ENCODE measurements around the gene CARS2.
"Not testable (repeated sequence)": the region's sequence is repeated elsewhere in the genome, so short reads cannot be mapped to it uniquely, and the experiment has no call there.

Gene CARS2

GRCh38 chr13:110636701-110637201, 69.2 kb downstream of the CARS2 start:
- TF ChIP-seq, protein P1, sequence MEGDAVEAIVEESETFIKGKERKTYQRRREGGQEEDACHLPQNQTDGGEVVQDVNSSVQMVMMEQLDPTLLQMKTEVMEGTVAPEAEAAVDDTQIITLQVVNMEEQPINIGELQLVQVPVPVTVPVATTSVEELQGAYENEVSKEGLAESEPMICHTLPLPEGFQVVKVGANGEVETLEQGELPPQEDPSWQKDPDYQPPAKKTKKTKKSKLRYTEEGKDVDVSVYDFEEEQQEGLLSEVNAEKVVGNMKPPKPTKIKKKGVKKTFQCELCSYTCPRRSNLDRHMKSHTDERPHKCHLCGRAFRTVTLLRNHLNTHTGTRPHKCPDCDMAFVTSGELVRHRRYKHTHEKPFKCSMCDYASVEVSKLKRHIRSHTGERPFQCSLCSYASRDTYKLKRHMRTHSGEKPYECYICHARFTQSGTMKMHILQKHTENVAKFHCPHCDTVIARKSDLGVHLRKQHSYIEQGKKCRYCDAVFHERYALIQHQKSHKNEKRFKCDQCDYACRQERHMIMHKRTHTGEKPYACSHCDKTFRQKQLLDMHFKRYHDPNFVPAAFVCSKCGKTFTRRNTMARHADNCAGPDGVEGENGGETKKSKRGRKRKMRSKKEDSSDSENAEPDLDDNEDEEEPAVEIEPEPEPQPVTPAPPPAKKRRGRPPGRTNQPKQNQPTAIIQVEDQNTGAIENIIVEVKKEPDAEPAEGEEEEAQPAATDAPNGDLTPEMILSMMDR (IDR thresholded peaks at IDR 0.05; ENCODE audit: low read depth, low read length, missing control alignments): no peak
- no peak overlapping the region for H3K4me3 ChIP-seq (ENCODE audit: low read depth, low read length)
- in situ Hi-C loops (cut with HindIII; ENCODE audit: low sequenced_read_pairs): no loop called here
- no peak for DNase-seq (ENCODE audit: low read depth)

DNA sequence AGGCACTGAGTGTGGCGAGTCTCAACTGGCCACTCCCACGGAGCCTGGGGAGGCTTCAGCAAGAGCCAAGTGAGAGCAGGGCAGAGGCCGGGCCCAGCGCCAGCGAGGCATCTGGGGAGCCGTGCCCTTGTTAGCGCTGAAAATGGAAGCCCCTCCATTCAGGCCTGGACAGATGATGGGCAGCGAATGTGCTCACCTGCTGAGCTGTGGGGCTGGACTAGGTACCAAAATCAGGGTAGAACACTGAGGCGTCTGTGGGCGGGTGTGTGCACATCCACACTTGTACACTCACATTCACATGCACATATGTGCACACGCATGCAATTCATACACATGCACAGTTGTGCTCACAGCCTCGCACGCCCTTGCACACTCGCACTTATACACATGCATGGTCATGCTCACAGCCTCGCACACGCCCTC, 69.9 kb downstream of the CARS2 start:
- H3K4me3 ChIP-seq (ENCODE audit: low read depth, low read length): no peak overlapping the region
- TF ChIP-seq, protein P1 (IDR thresholded peaks at IDR 0.05; ENCODE audit: low read depth, low read length, missing control alignments): no peak
- no peak for DNase-seq (ENCODE audit: low read depth)
- in situ Hi-C loops (cut with HindIII; ENCODE audit: low sequenced_read_pairs): no loop called here

DNA sequence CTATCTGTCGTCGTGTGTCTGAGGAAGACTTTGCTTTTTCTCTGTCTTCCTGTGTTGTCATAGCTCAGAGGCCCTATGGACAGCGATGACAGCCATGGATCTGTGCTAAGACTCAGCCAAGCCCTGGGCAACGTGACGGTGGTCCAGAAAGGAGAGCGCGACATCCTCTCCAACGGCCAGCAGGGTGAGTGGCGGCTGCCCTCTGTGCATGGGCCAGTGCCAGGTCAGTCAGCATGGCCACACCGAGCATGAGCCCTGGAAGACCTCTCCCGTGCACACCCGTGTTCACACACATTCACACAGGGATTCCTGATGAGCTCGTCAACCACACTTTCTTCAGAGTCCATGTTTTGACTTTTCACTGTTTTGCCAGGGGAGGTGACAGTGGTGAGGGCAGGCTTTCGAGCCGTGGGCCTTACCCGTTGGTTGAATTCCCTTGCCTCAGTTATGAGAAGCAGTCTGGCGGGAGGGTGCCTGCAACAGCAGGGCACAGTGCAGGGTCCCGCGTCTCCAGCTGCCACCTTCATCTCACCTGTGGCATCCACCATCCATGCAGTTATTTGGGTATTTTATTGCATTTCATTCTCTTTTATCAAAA, 70.4 kb downstream of the CARS2 start:
- TF ChIP-seq, protein P1 (IDR thresholded peaks at IDR 0.05; ENCODE audit: low read depth, low read length, missing control alignments): no peak
- in situ Hi-C loops (cut with HindIII; ENCODE audit: low sequenced_read_pairs): no loop called here
- no peak for DNase-seq (ENCODE audit: low read depth)
- no peak overlapping the region for H3K4me3 ChIP-seq (ENCODE audit: low read depth, low read length)

- in situ Hi-C loops (cut with HindIII; ENCODE audit: low sequenced_read_pairs): no loop called here
- TF ChIP-seq, protein P1 (IDR thresholded peaks at IDR 0.05; ENCODE audit: low read depth, low read length, missing control alignments): no peak
- no peak overlapping the region for H3K4me3 ChIP-seq (ENCODE audit: low read depth, low read length)
- peak; percentile 54 for DNase-seq (ENCODE audit: low read depth)
These were observed 71.4 kb downstream of the CARS2 start for GRCh38 chr13:110634558-110634957.

- DNase-seq (ENCODE audit: low read depth): no peak
- TF ChIP-seq, protein P1 (IDR thresholded peaks at IDR 0.05; ENCODE audit: low read depth, low read length, missing control alignments): no peak
- in situ Hi-C loops (cut with HindIII; ENCODE audit: low sequenced_read_pairs): no loop called here
- no peak overlapping the region for H3K4me3 ChIP-seq (ENCODE audit: low read depth, low read length)
These were observed 72.1 kb downstream of the CARS2 start for GRCh38 chr13:110633776-110634175.

GRCh38 chr13:110632255-110632654, 73.7 kb downstream of the CARS2 start:
- in situ Hi-C loops (cut with HindIII; ENCODE audit: low sequenced_read_pairs); DNase-seq (ENCODE audit: low read depth); H3K4me3 ChIP-seq (ENCODE audit: low read depth, low read length): not testable (repeated sequence)

DNA sequence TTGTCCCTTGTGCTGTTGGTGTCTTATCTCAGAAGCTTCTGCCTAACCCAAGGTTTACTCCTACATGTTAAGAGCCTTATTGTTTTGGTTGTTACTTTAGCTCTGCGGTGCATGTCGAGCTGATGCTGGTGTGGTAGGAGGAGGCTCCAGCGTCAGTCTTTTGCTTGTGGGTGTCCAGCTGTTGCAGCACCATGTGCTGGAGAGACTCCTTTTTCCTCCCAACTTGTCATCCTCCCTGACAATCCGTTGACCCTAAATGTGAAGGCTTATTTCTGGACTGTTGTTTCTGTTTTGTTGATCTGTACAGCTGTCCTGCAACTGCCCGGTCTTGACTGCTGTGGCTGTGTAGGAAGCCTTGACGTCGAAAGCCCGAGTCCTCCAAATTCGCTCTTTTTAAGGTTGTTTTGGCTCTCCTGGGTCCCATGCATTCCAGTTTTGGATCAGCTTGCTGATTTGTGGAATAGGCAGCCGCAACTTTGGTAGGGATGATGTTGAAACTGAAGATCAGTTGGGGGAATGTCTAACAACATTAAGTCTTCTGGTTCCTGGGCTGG, 75.3 kb downstream of the CARS2 start:
- no peak for DNase-seq (ENCODE audit: low read depth)
- TF ChIP-seq, protein P1 (IDR thresholded peaks at IDR 0.05; ENCODE audit: low read depth, low read length, missing control alignments): no peak
- in situ Hi-C loops (cut with HindIII; ENCODE audit: low sequenced_read_pairs): no loop called here
- no peak overlapping the region for H3K4me3 ChIP-seq (ENCODE audit: low read depth, low read length)

Data from astrocyte of the cerebellum (primary cell).